Peyer's patch (tissue), 4 donors: Measurements from ENCODE around the gene FBH1.

Source experiments
- CTCF ChIP-seq, 6 experiments: fragments of 450-650 bp in 4 of 6; fragments of 200-600 bp in 2 of 6; sonication (generic) in 1 of 6; IDR thresholded peaks; one replicate each; pipeline ENCODE4 v1.5.1; 2017 to 2019; ENCODE audit warnings: antibody characterized with exemption in 6 of 6, mild to moderate bottlenecking in 3 of 6, moderate library complexity in 1 of 6
- POLR2A ChIP-seq, 2 donors: fragments of 450-650 bp; IDR thresholded peaks; one replicate each; pipeline ENCODE4 v1.5.1; 2017; ENCODE audit warnings: antibody characterized with exemption in 2 of 2, mild to moderate bottlenecking in 2 of 2, moderate library complexity in 2 of 2

DNA sequence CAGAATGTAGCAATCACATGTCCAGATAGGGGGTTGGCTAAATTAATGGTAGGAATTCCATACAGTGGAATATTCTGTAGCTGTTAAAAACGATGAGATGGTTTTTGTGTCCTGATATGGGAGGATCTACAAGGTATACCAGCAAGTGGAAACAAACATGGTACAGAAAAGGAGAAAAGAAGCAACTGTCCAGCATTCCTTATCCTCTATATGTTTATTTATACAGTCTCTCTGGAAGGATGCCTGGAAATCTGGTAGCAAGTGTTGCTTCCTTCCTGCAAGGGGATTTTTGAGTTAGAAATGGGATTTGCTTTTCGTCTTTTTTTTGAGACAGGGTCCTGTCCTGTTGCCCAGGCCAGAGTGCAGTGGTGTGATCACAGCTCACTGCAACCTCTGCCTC lies 68.0 kb downstream of the FBH1 start:
- TF ChIP-seq POLR2A (IDR thresholded peaks at IDR 0.05): no peak
- no peak for TF ChIP-seq CTCF (IDR thresholded peaks at IDR 0.05)
